RWPE2 (cell line): ENCODE data around the gene DPY19L3.
"Not testable (repeated sequence)": the region's sequence is repeated elsewhere in the genome, so short reads cannot be mapped to it uniquely, and the experiment has no call there.

Experiments
- ATAC-seq: fragments of 200-7000 bp; cut with Tn5 transposase; 3 replicates; pipeline ENCODE4 v1.9.1; 2021; ENCODE audit warnings: low read depth
- DNase-seq: peaks from one replicate; pipeline ENCODE4 v3.0.0-alpha.2; 2020; ENCODE audit warnings: low spot score
- H3K27ac ChIP-seq: fragments of 450-650 bp; 2 replicates; pipeline ENCODE4 v1.5.1; 2017; ENCODE audit warnings: mild to moderate bottlenecking; ENCODE audit not compliant: poor library complexity, severe bottlenecking
- H3K27me3 ChIP-seq: fragments of 250-450 bp; sonication (Bioruptor Pico); 2 replicates; pipeline ENCODE4 v1.5.1; 2021; ENCODE audit warnings: mild to moderate bottlenecking, moderate library complexity; ENCODE audit not compliant: insufficient read depth, poor library complexity, severe bottlenecking
- H3K36me3 ChIP-seq: fragments of 250-450 bp; sonication (Bioruptor Pico); 2 replicates; pipeline ENCODE4 v1.5.1; 2020; ENCODE audit warnings: low read depth, mild to moderate bottlenecking, moderate library complexity
- H3K4me1 ChIP-seq: fragments of 250-450 bp; sonication (Bioruptor Pico); 2 replicates; pipeline ENCODE4 v1.5.1; 2021; ENCODE audit warnings: mild to moderate bottlenecking, moderate library complexity; ENCODE audit not compliant: insufficient read depth, poor library complexity, severe bottlenecking
- H3K4me3 ChIP-seq: fragments of 250-450 bp; sonication (Bioruptor Pico); 2 replicates; pipeline ENCODE4 v1.5.1; 2021; ENCODE audit warnings: mild to moderate bottlenecking, moderate library complexity; ENCODE audit not compliant: severe bottlenecking
- H3K9me3 ChIP-seq: fragments of 250-450 bp; sonication (Bioruptor Pico); 2 replicates; pipeline ENCODE4 v1.5.1; 2021; ENCODE audit warnings: mild to moderate bottlenecking, moderate library complexity; ENCODE audit not compliant: severe bottlenecking
- TF ChIP-seq, protein P1 (sequence below): fragments of 450-650 bp; IDR thresholded peaks from one replicate; pipeline ENCODE4 v1.5.1; 2017; ENCODE audit warnings: mild to moderate bottlenecking, moderate library complexity; ENCODE audit not compliant: poor library complexity, severe bottlenecking

The DPY19L3 gene

DNA sequence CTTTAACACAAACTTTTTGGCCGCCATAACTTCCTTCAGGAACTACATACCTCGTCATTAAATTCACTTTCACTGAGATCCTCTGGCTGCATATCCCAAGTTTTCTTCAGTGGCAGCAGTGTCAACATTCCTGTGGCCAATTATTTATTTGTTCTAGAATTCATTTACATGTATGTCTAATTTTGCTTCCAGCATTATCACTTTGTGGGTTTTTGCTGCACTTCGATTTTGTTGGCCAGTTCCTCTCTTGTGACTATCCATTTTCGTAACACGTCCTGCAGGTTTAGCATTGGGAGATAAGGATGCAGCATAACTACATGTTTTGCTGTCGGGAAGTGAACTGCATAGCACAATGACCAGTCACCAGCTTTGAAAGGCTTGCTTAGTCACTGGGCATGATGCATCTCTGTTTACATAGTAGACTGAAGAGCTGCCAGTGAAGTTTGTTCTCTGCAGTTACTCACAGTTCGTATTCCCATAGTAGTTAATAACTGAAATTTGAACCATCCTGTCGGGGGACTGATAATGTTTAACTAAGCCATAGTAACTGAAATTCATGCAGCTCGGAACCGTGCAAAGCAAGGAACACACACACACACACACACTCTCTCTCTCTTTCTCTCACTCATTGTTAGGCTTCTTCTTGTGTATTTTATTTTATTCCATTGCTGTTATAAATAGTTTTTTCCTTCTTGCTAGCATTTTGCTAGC, 31.8 kb upstream of the DPY19L3 start:
- H3K4me1 ChIP-seq = peaks cover 20% of the 10 kb centered on the region
- ATAC-seq = peak; percentile 99
- H3K27me3 ChIP-seq = no peaks in the 10 kb centered on the region
- peak; percentile 85 for DNase-seq
- H3K27ac ChIP-seq = peak overlapping the region; percentile 92
- H3K9me3 ChIP-seq = no peaks in the 10 kb centered on the region
- peaks cover 54% of the 10 kb centered on the region for H3K36me3 ChIP-seq
- no peak overlapping the region for H3K4me3 ChIP-seq
- TF ChIP-seq, protein P1, sequence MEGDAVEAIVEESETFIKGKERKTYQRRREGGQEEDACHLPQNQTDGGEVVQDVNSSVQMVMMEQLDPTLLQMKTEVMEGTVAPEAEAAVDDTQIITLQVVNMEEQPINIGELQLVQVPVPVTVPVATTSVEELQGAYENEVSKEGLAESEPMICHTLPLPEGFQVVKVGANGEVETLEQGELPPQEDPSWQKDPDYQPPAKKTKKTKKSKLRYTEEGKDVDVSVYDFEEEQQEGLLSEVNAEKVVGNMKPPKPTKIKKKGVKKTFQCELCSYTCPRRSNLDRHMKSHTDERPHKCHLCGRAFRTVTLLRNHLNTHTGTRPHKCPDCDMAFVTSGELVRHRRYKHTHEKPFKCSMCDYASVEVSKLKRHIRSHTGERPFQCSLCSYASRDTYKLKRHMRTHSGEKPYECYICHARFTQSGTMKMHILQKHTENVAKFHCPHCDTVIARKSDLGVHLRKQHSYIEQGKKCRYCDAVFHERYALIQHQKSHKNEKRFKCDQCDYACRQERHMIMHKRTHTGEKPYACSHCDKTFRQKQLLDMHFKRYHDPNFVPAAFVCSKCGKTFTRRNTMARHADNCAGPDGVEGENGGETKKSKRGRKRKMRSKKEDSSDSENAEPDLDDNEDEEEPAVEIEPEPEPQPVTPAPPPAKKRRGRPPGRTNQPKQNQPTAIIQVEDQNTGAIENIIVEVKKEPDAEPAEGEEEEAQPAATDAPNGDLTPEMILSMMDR = no peak

DNA sequence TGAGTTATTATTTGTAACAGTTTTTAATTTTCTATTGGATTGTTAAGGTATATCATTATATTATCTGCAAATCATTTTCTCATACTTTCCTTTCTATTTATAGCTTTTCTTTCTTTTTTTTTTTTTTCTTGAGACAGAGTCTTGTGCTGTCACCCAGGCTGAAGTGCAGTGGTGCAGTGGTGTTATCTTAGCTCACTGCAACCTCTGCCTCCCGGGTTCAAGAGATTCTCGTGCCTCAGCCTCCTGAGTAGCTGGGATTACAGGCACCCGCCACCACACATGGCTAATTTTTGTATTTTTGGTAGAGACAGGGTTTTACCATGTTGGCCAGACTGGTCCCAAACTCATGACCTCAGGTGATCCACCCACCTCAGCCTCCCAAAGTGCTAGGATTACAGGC, 31.2 kb upstream of the DPY19L3 start:
- H3K27ac ChIP-seq = peak overlapping the region; percentile 92
- not testable (repeated sequence) for H3K27me3 ChIP-seq, ATAC-seq, H3K4me3 ChIP-seq, H3K9me3 ChIP-seq, DNase-seq
- peaks cover 60% of the 10 kb centered on the region for H3K36me3 ChIP-seq
- peaks cover 20% of the 10 kb centered on the region for H3K4me1 ChIP-seq

DNA sequence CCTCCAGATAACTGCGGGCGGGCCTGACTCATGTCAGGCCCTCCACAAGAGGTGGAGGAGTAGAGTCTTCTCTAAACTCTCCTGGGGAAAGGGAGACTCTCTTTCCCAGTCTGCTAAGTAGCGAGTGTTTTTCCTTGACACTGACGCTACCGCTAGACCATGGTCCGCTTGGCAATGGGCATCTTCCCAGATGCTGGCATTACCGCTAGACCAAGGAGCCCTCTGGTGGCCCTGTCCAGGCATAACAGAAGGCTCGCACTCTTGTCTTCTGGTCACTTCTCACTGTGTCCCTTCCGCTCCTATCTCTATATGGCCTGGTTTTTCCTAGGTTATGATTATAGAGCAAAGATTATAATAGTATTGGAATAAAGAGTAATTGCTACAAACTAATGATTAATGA, 28.5 kb upstream of the DPY19L3 start:
- not testable (repeated sequence) for ATAC-seq, H3K9me3 ChIP-seq, H3K27me3 ChIP-seq, DNase-seq, H3K27ac ChIP-seq, H3K4me3 ChIP-seq
- peaks cover 82% of the 10 kb centered on the region for H3K36me3 ChIP-seq
- TF ChIP-seq, protein P1 = peak; percentile 53
- H3K4me1 ChIP-seq = peaks cover 20% of the 10 kb centered on the region

DNA sequence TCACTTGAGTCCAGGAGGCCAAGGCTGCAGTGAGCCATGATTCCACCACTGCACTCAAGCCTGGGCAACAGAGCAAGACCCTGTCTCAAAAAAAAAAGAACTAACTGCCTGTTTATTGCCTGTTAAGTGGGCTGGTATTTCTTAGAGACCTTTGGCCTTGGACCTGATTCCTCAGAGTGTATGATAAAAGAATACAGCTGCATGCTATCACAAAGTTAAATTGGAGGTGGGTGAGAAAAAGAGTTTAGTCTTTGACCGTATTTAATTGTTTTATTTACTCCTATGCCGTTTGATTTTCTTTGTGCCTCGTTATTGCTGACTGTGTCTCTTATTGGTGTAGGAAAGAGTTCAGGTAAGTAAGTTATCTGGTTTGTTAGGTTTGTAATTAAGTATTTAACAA, 25.3 kb upstream of the DPY19L3 start:
- ATAC-seq = no peak
- no peak for DNase-seq
- Histone ChIP-seq H3K27ac (no peak overlapping the region), H3K4me3 (no peak overlapping the region), H3K36me3 (peaks cover 94% of the 10 kb centered on the region), H3K4me1 (no peaks in the 10 kb centered on the region), H3K9me3 (no peaks in the 10 kb centered on the region), H3K27me3 (no peaks in the 10 kb centered on the region)
- TF ChIP-seq, protein P1 = no peak

DNA sequence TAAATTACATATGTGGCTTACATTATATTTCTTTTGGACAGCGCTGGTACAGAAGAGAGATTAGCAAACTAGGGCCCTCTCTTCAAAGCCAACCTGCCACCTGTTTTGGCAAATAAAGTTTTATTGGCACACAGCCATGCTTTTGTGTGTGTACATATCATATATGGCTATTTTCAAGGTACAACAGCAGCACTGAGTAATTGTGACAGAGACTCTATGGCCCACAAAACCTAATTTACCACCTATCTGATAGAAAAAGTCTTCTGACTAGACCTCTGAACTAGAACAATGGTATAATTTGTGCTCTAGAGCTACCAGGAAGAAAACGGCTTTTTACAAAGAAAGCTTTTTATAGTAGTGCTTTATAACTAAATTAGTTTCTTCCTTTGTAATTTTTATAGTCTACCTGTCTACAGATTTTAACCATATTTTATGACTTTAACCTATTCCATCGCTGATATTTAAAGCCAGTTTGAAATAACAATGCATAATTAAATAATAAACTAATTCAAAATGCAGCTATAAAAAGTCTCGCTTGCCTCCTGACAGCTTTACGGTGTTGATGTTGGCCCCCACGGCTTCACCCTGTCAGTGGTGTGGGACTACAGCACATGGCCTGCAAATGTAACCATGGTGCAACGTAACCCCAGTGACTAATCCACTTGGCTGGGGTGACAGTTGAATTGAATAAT, 17.7 kb upstream of the DPY19L3 start:
- Histone ChIP-seq H3K4me1 (no peaks in the 10 kb centered on the region), H3K4me3 (no peak overlapping the region), H3K36me3 (peaks cover 33% of the 10 kb centered on the region), H3K27me3 (no peaks in the 10 kb centered on the region), H3K27ac (no peak overlapping the region), H3K9me3 (no peaks in the 10 kb centered on the region)
- TF ChIP-seq, protein P1 = no peak
- peak; percentile 36; the same call in 1 of the 3 replicates for ATAC-seq
- no peak for DNase-seq
